NCI-H2107 treated with DMSO at 0.1 percent for 48 hours (cell line): ENCODE measurements around the gene PSMB9.
"Not testable (repeated sequence)": the region's sequence is repeated elsewhere in the genome, so short reads cannot be mapped to it uniquely, and the experiment has no call there.

Experiments
- DNase-seq: peaks from one replicate; lab custom pipeline; 2025; ENCODE audit not compliant: unreplicated experiment; lab: John Stamatoyannopoulos, UW

The PSMB9 gene

DNA sequence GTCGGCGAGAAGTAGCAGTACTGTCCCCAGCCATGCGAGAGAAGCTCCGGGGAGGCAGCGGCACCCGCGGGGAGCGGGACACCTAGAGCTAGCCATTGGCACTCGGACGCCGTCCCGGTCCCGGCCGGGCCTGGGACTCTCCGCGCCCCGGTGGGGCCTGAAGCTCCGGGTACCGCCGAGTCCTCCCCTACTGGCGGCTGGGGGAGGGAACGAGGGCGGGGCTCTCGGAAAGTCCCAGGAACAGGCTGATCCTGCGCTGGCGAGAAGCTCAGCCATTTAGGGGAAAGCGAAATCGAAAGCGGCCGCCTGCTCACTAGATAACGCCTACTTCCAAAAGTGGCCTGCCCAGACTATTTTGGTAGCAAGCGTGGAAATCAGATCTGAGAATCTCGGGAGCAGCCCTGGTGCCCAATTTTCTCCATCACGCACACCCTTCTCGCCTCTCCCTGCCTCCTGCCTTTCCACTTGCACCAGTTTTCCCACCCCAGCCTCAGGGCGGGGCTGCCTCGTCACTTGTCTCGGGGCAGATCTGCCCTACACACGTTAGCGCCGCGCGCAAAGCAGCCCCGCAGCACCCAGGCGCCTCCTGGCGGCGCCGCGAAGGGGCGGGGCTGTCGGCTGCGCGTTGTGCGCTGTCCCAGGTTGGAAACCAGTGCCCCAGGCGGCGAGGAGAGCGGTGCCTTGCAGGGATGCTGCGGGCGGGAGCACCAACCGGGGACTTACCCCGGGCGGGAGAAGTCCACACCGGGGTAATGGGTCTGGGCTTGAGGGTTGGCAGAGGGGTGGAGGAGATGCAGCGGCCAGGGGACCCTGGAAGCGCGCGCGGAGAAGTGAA, at the start of gene PSMB9, which contains the start of gene TAP1:
TSS of gene PSMB9 (plus strand) at position 652 of the 835 bp plus-strand sequence. CDS start at position 690, 38 bp downstream.
TSS of gene TAP1 (minus strand) at position 164 of the 835 bp plus-strand sequence. CDS start at position 96, 68 bp downstream.
- peak; percentile 70 for DNase-seq

DNA sequence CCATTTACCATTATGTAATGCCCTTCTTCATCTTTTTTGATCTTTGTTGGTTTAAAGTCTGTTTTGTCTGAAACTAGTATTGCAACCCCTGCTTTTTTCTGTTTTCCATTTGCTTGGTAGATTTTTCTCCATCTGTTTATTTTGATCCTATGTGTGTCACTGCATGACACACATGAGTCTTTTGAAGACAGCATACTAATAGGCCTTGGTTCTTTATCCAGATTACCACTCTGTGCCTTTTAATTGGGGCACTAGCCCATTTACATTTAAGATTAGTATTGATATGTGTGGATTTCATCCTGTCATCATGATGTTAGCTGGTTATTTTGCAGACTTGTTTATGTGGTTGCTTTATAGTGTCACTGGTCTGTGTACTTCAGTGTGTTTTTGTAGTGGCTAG, 48.6 kb upstream of the PSMB9 start:
- not testable (repeated sequence) for DNase-seq

DNA sequence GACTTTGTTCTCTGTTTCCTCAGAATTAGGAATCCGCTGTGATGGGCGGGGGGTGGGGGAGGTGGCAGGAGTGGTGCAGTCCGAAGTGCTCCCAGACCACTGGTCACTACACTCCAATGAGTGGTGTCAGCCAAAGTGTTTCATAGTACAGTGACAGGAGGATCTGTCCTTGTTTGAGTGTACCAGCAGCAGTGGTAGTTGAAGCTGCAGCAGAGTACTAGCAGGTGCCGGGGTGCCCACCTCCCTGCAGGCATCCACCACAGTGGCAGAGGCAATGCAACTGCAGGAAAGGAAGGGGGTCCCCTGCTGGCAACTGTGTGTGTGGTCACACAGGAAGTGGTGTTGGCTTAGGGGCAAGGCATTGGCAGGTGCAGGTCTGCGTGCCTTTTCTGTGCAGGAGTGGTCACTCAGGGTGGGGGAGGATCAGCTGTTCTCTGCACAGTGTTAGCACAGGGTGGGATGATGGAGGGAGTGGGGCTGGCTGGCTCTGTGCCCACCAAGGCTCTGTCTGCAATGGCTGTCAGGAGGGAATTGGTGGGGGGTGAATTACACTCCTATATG, 46.9 kb upstream of the PSMB9 start:
- DNase-seq, result no peak

DNA sequence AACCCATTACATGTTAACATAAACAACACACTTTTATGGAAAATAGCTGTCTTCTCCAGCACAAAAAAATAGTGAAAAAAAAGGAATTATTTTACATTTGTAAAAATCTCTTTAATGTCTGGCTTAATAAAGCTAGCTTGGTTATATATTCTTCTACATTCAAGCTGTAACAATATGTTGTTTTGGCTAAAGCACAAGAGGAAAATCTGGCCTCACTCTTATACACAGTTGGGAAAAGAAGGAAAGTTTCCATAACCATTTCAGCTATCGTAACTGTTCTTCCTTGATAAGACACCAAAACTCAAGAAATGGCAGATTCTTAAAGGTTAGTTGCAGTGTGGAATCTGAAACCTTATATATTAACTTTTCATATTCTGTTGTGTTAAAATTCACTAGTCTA, 44.8 kb upstream of the PSMB9 start:
- DNase-seq, result no peak

DNA sequence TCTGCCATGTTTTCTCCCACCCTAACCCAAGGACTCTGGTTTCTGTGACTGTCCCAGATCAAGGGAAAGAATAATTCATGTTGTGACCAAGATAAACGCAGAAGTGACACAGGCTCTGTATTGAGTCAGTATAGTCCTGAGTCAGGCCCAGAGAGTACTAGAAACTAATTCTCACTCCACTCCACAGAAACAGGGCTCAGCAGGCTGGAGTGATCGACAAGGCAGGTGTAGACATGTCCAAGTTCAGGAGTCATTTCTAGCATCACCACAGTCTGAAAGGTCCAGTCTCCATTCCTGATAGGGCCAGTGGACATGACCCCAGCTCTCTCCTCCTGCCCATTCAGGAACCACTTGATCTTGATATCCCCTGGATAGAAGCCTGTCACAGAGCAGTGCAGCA, 39.8 kb upstream of the PSMB9 start:
- no peak for DNase-seq

DNA sequence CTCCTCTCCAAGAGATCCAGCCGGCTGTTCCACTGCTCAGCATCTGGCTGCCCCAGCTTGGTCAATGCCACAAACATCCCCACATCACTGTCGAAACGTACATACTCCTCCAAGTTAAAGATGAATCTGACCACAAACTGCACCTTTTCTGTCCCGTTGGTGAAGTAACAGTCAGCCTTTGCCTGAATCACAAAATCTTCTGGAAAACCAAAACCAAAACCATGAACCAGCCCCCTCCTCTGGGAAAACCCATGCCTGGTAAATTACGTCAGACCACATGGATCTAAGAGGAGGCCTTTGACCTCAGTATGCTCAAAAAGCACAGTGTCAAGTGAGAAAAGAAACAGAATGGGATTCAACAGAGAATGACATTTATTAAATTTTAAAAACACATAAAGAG, 38.9 kb upstream of the PSMB9 start:
- no peak for DNase-seq

DNA sequence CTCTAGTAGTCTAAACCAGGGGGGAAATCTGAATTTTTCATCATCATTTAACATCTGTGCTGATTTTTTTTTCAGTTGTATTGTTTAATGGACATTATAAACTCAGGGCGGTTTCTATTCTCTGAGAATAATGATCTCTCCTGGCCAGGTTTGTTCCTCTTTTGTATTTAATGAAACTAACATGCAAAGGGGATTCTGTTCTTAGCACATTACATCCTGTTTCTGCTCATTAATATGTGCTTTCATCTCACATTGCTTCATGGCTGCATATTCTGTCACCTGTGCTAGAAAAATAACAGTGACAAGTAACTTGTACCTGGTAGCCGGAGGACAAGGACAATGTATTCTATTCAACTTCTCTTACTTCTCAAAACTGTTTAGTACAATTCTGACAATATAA, 38.0 kb upstream of the PSMB9 start:
- no peak for DNase-seq

DNA sequence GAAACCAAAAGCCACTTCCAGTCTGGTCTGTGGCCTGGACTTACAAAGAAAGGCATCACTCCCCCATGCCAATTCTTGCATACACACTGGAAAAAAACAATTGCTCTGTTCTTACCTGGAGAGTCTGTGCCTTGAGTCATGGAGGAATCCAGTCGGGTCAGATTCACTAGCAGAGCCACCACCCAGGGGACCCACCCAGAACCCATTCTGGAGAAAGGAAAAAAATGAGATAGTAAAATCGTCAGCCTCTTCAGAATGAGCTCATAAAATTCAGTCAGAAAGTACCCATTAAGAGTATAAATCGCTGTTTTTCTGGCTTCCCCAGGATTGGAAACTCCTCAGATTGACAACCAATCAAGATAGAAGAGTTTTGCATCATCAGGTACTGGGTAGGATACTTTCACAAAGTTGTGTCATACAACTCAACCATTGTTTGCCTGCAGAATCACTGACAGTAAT, 37.2 kb upstream of the PSMB9 start, which contains the start of gene HLA-DOB:
TSS of gene HLA-DOB (minus strand) at position 257 of the 459 bp plus-strand sequence. CDS start at position 206, 51 bp downstream.
- no peak for DNase-seq

DNA sequence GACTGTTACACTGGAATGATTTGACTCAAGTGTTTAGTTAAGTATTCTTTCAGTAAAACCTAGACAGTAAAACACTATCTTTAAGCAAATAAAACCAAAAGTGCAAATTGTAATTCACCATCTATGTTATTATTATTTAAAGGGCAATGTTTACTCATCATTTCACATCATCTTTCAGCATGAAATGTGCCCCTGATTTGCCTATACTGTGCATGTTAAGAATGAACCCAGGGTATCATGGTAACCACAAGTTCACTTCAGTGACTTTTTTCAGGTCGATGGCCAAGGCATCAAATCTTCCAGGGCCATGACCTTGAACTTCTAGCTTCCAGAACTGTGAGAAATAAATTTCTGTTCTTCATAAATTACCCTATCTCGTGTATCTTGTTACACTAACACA, 35.1 kb upstream of the PSMB9 start:
- DNase-seq, result no peak

DNA sequence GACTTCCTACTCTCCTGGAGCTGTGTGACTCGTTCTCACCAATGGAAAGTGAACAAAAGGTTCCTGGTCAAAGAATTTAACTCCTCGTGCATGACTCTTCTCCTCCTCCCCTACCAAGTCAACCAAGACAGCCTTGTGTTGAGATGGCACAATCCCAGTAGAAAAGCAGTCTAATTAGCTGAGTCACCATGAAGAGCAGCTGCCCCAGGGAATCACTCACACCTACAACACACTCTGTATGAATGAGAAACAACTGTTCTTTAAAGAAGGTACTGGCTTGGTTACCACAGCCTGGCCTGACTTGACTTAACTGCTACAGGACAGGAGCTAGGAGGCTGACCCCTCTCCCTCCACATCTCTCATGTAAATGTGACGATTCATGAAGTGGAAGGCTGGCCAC, 34.3 kb upstream of the PSMB9 start:
- DNase-seq, result no peak

DNA sequence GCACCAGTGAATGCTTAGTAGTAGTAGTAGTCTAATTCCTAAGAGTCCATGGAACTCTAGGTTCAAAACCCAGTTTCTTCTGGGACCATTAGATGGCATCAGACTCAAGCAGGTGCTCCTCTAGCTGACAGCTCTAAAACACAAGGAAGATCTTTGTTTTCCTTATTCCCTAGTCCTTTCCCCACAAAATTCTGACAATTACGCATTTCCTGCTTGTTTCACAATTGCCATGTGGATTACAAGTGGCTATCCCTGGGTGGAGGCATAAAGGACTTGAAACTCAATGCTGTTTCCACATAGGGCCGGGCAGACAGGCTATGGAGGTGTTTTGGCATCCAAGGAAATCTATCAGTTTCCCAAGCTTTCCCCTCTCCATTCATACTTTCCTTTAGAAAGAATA, 28.0 kb upstream of the PSMB9 start:
- DNase-seq, result peak; percentile 2

DNA sequence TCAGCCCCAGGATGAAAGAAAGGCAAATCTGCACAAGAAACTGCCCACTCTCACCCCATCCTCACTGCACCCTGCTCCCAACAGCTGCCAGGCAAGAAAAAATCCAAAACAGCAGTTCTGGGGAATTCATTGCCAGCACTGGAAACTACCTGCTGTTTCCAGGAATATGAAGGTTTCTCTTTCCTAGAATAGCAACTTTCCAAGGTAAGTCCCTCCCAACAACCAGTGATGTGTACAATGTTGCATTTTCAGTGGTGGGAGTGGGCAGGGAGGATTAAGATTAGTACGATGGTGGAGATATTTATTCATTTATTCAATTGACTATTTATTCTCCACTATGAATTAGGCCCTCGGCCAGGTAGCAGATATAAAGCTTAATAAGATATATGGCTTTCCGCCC, 27.0 kb upstream of the PSMB9 start:
- DNase-seq, result no peak

DNA sequence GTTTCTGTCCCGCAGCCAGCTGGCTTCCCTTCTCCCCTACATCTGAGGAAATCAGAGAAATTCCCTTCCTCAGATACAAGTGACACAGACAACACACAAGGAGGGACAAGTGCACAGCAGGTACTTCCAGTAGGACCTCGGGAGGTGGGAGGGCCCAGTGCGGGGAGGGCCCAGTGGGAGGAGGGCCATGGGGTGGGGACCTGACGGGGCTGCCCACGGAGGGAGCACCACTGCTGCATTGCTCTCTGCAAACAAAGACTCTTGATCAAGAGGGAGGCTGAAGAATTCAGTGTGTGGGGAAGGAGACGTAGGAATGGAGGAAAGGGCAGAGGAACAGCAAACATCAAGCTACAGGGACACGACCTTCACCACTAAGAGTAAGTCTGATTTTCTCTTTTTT, 24.5 kb upstream of the PSMB9 start:
- no peak for DNase-seq

DNA sequence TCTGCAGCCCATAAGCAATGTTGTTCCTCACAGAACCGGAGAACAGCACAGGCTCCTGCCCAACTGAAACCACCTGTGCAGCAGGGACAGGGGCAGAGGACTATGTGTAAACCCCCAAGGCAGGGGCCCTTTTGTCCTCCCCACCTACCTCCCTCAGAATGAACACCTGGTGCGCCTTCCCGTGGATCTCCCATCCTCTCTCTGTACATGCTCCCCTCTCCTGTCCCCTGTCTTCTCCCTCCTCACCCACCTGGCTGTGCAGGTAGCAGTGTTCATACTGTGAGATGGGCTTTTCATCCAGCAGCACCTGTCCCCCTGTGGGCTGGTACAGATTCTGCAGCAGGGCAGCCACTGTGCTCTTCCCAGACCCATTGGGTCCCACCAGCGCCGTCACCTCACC, 24.0 kb upstream of the PSMB9 start:
- no peak for DNase-seq

DNA sequence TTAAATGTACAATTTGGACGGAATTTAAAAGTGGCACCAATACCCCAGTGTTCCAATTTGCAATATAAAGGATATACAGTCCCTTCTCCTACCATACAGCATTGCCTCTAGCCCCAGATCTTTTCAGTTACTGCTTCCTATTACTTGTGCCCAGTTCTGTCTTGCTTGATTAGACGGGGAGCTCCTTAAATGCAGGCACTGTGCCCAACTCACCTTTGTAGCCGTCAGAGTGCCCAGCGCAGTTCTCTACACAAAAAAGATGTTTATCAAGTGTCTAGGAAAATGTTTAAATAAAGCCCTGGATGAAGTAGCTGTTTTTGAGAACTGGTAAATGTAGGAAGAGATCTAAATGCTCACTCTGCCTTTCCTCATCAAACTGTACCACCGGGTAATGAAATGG, 23.1 kb upstream of the PSMB9 start:
- DNase-seq, result no peak

DNA sequence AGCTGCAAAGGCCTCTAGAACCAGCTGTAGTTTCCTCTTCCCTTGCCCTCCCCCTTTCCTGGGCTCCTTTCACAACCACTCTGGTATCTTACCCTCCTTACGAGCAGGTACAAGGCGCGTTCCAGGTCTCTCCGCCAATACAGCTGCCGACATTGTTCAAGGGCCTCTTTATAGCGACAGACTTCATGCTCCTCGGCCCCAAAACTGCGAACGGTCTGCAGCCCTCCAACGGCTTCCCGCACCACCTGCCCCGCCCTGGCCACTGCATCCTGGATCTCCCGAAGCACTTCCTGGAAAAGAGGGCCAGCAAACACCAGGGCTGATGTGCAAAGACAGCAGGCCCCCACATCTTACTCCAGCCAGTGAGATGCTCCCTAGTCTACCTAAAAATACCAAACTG, 21.5 kb upstream of the PSMB9 start:
- no peak for DNase-seq

DNA sequence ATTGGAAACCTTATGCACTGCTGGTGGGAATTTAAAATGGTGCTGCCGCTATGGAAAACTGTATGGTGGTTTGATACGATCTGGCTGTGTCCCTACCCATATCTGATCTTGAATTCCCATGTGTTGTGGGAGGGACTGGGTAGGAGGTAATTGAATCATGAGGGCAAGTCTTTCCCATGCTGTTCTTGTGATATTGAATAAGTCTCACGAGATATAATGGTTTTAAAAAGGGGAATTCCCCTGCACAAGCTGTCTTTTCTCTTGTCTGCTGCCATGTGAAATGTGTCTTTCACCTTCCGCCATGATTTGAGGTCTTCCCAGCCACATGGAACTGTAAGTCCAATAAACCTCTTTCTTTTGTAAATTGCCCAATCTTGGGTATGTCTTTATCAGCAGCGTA, 20.3 kb upstream of the PSMB9 start:
- DNase-seq, result no peak

DNA sequence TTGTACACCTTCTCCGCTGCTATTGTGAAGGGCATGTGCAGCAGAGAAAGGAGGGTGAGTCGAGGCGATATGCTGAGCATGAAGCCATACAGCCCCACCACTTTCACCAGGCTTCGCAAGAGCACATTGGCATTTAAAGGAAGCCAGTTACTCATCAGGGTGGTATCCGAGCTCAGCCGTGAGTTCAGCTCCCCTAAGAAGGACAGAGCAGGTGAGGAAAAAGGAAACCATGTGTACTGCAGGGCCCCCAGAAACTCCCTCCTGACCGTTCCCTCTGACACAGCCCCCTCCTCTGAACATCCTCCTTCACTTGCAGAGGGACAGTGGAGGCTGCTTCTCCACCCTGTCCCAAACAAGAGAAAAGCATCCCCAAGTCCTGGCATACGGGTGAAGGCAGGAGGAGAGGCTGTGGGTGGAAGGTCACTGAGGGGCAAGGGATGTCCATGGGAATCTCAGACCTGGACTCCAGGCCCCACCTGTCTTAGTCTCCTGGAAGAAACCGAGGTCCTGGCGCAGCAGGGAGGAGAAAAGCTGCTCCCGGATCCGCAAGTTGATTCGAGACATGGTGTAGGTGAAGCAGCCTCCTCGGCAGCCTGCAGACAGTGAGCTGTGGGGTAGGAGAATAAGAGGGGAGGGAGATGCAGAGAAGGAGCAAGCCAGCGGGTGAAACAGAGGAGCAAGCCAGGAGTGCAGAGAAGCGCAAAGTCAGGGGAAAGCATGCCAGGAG, 18.7 kb upstream of the PSMB9 start:
- DNase-seq, result no peak

DNA sequence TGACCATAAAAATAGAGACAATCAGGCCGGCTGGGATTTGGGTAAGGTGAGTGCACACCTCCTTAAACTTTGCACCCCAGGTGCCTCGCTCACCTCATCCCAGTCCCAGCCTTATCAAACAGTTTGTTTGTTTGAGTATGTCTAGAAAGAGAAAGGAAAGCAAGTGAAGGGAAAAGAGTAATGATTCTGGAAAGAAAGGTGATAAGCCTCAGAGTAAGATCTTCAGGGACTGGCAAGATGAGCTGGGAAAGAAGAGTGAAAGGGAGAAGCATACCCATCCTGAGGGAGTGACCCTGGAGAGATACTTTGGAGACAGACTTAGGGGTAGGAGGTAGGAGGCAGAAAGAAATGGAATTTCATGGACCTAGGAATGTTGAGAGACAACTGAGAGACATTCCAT, 17.1 kb upstream of the PSMB9 start:
- DNase-seq, result no peak

DNA sequence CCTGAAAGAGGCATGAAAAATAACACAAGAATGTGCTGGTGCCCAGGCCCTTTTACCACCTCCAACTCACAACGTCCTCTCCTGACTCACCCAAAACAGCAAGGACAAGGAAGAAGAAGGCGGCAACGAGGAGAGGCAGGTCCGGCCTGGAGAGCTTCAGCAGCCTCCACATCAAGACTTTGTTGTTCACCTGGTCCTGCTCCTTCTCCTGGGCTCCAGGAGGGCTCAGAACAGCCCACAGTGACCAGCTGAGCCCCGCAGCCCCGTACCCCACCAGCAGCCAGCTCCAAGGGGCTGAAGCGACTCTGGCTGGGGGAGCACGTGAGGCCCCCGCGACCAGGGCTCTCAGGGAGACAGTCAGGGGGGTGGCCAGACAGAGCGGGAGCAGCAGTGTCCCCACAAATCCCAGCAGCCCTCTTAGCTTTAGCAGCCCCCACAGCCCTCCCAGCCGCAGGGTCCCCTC, 16.3 kb upstream of the PSMB9 start:
- DNase-seq, result no peak

DNA sequence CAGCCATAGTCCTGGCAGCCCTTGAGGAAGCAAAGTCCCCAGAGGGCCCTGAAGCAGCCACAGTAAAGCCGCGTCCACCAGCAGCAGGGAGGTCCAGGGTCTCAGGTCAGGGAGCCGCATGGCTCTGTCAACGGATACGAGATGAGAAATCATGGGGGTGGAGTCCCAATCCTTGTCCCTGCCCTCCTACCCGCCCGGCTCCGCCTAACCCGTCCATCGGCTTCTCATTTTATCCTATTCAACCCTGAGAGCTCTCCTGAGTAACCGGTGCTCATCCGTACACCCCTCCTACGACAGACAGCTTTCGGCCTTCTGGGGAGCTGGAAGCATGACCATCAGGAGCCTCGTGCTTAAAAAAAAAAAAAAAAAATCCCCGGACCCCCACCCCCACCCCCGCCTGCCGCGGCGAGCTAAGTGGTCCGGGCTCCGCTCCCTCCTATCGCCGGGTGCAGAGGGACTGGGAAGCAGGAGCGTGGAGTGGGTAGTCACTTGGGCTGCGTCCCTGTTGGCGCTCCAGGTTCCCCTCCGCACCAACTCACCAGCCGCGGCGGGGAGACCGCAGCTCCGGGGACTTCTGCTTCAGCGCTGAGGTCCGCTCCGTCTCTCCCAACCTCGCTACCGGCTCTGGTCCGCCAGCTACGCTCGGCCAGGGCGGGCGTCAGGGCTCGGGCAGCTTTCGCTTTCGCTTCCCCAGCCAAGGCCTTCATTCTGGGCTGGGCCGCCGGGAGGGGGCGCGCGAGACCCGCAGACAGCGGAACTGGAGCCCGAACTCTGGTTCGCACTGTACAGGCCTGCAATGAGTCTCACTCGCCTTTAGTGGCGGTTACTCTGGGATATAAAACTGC, 15.7 kb upstream of the PSMB9 start, which contains the start of gene TAP2:
TSS of gene TAP2 (minus strand) at position 626 of the 845 bp plus-strand sequence. CDS start at position 120, 506 bp downstream.
- peak; percentile 16 for DNase-seq
